ENCODE results near the gene GMDS. TPM values are rescaled to one million over a fixed set of nuclear protein-coding genes. Genes with fewer than 3 reads are reported as not detected.
"Not testable (repeated sequence)": the region's sequence is repeated elsewhere in the genome, so short reads cannot be mapped to it uniquely, and the experiment has no call there.

GMDS gene
- total RNA-seq, 2 experiments from 2014 or later = 31.1 to 35.9 TPM

DNA sequence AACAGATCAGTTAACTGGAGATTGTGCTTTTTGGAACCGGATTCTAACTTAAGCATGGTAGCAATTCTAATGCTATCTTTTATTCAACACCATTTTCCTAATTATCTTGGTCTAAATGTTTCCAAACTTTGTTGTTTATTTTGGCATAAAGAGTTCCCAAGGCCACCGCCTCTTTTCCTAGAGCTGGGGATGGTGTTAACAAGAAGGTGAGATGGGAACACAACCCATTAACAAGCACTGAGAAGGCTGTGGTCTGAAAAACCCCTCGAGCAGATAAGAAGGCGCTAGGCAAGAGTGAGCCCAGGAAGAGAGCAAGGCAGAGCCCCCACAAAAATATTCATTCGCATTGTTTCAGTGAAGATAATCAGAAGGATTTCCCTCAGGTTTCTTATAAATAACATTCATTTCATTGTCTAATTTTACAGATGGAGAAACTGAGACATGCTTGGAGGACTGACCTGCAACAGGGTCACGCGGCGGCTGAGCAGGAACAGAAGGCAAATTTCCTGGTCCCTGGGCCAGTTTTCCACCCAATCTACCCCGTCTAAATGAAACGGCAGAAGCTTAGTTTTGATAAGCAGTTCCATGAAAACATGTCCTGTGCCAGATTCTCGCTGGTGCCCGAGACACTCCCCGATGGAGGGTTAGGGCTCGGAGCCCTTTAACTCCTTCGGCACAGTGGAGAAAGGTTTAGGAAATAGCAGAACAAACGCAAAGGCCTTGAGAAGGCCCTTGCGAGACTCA lies 480.1 kb downstream of the GMDS start:
- H3K4me3 Mint-ChIP-seq = no peak overlapping the region
- no peak overlapping the region for H3K27ac Mint-ChIP-seq
- H3K36me3 Mint-ChIP-seq (ENCODE audit: low read depth) = peaks cover 1% of the 10 kb centered on the region
- POLR2A ChIA-PET = no interaction called here
- DNase-seq = no peak
- H3K9me3 Mint-ChIP-seq = no peaks in the 10 kb centered on the region
- H3K27me3 Mint-ChIP-seq = no peaks in the 10 kb centered on the region
- peaks cover 22% of the 10 kb centered on the region for H3K4me1 Mint-ChIP-seq
- CTCF ChIA-PET = interaction anchor here (0.5 kb wide), 1 partner anchor 117 kb away, joined by 3 read pairs; no protein-coding TSS in a partner anchor

DNA sequence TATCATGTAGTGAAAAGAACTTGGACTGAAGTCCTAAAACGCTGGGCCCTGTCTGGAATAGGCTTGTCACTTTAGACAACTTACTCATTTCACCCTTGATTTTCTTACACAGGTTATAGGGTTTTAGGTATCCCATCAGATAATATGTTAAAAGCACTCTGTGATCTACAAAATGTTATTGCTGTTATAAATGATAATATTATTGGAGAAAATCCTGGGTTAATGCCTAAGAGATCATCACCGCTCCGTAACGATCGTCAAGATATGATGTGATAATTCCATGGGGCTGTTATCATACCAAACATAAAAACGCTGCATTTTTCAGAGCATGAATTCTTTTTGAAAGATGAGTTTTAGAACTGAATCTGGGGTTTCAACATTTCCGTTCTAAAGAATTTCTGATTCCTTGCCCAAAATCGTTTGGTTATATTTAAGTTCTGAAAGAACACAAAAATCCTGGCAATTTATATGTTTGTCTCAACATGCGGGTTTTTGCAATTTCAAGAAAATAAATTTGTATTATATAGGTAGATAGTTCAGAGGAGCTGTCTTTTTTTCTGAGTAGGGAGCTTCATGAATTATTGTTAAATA lies 480.9 kb downstream of the GMDS start:
- H3K36me3 Mint-ChIP-seq (ENCODE audit: low read depth) = no peaks in the 10 kb centered on the region
- ChIA-PET POLR2A (no interaction called here), CTCF (interaction anchor here (0.5 kb wide), 1 partner anchor 116 kb away, joined by 3 read pairs; no protein-coding TSS in a partner anchor)
- no peak overlapping the region for H3K4me3 Mint-ChIP-seq
- H3K9me3 Mint-ChIP-seq = no peaks in the 10 kb centered on the region
- H3K27ac Mint-ChIP-seq = no peak overlapping the region
- H3K27me3 Mint-ChIP-seq = no peaks in the 10 kb centered on the region
- H3K4me1 Mint-ChIP-seq = peaks cover 16% of the 10 kb centered on the region
- no peak for DNase-seq

GRCh38 chr6:1763404-1763803 lies 482.0 kb downstream of the GMDS start:
- Mint-ChIP-seq H3K27me3 (no peaks in the 10 kb centered on the region), H3K27ac (no peak overlapping the region), H3K4me3 (no peak overlapping the region), H3K4me1 (peaks cover 9% of the 10 kb centered on the region), H3K9me3 (no peaks in the 10 kb centered on the region), H3K36me3 (ENCODE audit: low read depth) (no peaks in the 10 kb centered on the region)
- ChIA-PET POLR2A (interaction anchor here (0.6 kb wide), 1 partner anchor 432 kb away, joined by 16 read pairs; no protein-coding TSS in a partner anchor), CTCF (no interaction called here)
- DNase-seq = no peak

DNA sequence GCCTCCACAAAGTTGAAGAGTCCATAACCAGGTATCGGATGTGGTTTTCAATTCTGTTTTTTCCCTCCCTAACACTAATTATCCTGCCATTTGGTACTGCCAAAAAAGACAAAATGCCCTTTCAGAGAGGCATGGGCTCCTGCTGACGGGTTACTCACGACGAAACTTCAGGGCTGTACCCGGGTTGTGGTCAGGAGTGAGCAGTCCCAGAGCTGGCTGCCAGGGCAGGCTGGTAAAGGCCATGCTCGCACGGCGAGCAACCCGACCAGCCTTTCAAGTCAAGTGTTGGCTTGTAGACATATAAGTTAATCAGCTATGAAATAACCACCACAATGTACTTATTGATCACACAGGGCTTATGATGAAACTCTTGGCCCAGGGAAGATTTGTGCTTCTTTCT lies 483.2 kb downstream of the GMDS start:
- Mint-ChIP-seq H3K4me1 (no peaks in the 10 kb centered on the region), H3K36me3 (ENCODE audit: low read depth) (no peaks in the 10 kb centered on the region), H3K27ac (no peak overlapping the region), H3K4me3 (no peak overlapping the region), H3K27me3 (no peaks in the 10 kb centered on the region), H3K9me3 (no peaks in the 10 kb centered on the region)
- POLR2A ChIA-PET = no interaction called here
- DNase-seq = no peak
- CTCF ChIA-PET = no interaction called here

- H3K36me3 Mint-ChIP-seq (ENCODE audit: low read depth) = no peaks in the 10 kb centered on the region
- CTCF ChIA-PET = no interaction called here
- H3K4me1 Mint-ChIP-seq = no peaks in the 10 kb centered on the region
- H3K4me3 Mint-ChIP-seq = no peak overlapping the region
- DNase-seq = no peak
- POLR2A ChIA-PET = no interaction called here
- no peaks in the 10 kb centered on the region for H3K9me3 Mint-ChIP-seq
- H3K27ac Mint-ChIP-seq = no peak overlapping the region
- no peaks in the 10 kb centered on the region for H3K27me3 Mint-ChIP-seq
Measured at GRCh38 chr6:1761477-1761877, 483.9 kb downstream of the GMDS start.

DNA sequence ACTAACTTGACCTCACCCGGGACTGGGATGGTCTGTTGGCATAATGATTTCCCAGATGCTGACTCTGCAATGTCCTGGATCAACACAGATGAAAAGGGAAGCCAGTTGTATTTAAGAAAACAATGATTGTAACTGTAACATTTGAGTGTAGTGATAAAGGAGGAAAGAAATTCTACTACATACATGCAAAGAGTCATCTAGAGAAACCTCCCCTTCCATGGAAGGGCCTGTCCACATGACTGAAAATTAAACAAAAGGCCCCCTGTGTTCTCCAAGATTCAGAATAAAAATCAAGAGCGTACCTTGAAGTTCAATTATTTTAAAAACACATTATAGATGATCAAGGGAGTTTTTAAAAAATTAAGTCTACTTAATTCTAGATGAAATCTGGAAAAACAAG lies 484.5 kb downstream of the GMDS start:
- CTCF ChIA-PET = no interaction called here
- Mint-ChIP-seq H3K9me3 (no peaks in the 10 kb centered on the region), H3K36me3 (ENCODE audit: low read depth) (no peaks in the 10 kb centered on the region), H3K4me1 (no peaks in the 10 kb centered on the region), H3K27ac (no peak overlapping the region), H3K4me3 (no peak overlapping the region), H3K27me3 (no peaks in the 10 kb centered on the region)
- DNase-seq = no peak
- POLR2A ChIA-PET = no interaction called here

GRCh38 chr6:1759870-1760269 lies 485.5 kb downstream of the GMDS start:
- CTCF ChIA-PET = no interaction called here
- Mint-ChIP-seq H3K36me3 (ENCODE audit: low read depth) (no peaks in the 10 kb centered on the region), H3K4me3 (no peak overlapping the region), H3K27me3 (no peaks in the 10 kb centered on the region), H3K4me1 (no peaks in the 10 kb centered on the region), H3K27ac (no peak overlapping the region), H3K9me3 (no peaks in the 10 kb centered on the region)
- POLR2A ChIA-PET = no interaction called here
- DNase-seq = no peak

DNA sequence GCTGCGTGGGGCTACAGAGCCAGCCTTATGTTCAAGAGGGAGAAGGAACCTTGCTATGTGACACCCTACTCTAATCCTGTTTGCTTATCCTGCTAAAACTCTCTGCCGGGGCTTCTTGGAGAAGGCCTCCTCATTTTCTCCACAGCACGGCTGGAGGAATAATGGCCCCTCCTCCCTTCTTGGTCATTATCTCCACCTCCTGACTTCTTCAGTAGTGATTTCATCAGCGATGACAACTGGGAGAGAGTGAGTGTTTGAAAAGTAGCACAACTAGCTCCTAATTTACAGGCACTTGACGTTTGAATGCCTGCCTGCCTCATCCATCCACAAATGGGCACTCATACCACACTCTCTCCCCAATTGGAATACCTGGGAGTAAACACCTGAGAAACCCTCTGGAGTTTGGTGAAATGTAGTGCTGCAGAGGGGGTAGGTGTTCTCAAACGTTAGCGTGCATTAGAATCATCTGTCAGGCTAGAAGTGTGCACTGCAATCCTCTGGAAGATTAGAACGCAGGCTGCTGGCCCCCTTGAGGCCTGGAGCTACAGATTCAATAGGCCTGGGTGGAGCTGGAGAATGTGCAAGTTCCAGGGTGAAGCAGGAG lies 487.2 kb downstream of the GMDS start:
- peaks cover 6% of the 10 kb centered on the region for H3K9me3 Mint-ChIP-seq
- no peak overlapping the region for H3K27ac Mint-ChIP-seq
- ChIA-PET POLR2A (no interaction called here), CTCF (no interaction called here)
- no peak overlapping the region for H3K4me3 Mint-ChIP-seq
- peaks cover 3% of the 10 kb centered on the region for H3K36me3 Mint-ChIP-seq (ENCODE audit: low read depth)
- H3K4me1 Mint-ChIP-seq = no peaks in the 10 kb centered on the region
- H3K27me3 Mint-ChIP-seq = peaks cover 2% of the 10 kb centered on the region
- DNase-seq = no peak

DNA sequence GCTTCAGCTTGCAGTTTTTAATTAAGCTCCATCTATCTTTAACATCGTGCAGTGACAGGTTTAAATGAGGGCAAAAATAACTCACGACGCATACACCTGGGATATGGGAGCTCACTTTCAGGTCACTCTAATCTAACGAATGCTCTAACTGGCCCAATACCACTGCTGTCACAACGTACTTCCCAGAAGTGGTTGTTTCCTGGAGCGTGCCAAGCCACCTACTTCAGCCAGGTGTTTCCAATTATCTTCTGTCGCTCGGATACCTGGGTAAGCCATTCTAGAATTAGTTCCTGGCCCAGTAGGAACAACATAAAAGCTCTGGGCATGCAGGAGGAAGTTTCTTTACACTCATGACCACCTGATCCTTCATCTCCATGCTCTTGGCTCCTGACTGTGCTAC lies 488.3 kb downstream of the GMDS start:
- Mint-ChIP-seq H3K4me3 (no peak overlapping the region), H3K4me1 (no peaks in the 10 kb centered on the region), H3K27me3 (peaks cover 2% of the 10 kb centered on the region), H3K36me3 (ENCODE audit: low read depth) (peaks cover 3% of the 10 kb centered on the region), H3K27ac (no peak overlapping the region), H3K9me3 (peaks cover 11% of the 10 kb centered on the region)
- ChIA-PET POLR2A (no interaction called here), CTCF (interaction anchor here (1.1 kb wide), 1 partner anchor 19 kb away, joined by 3 read pairs; no protein-coding TSS in a partner anchor)
- no peak for DNase-seq

GRCh38 chr6:1756472-1757129 lies 488.8 kb downstream of the GMDS start:
- H3K4me3 Mint-ChIP-seq = no peak overlapping the region
- ChIA-PET POLR2A (no interaction called here), CTCF (interaction anchor here (1.1 kb wide), 1 partner anchor 18 kb away, joined by 3 read pairs; no protein-coding TSS in a partner anchor)
- H3K27me3 Mint-ChIP-seq = peaks cover 2% of the 10 kb centered on the region
- no peaks in the 10 kb centered on the region for H3K4me1 Mint-ChIP-seq
- H3K9me3 Mint-ChIP-seq = peaks cover 14% of the 10 kb centered on the region
- H3K27ac Mint-ChIP-seq = no peak overlapping the region
- DNase-seq = no peak
- peaks cover 5% of the 10 kb centered on the region for H3K36me3 Mint-ChIP-seq (ENCODE audit: low read depth)

GRCh38 chr6:1751063-1751462 lies 494.3 kb downstream of the GMDS start:
- CTCF ChIA-PET; POLR2A ChIA-PET; H3K27ac Mint-ChIP-seq; H3K4me1 Mint-ChIP-seq; H3K27me3 Mint-ChIP-seq; H3K36me3 Mint-ChIP-seq (ENCODE audit: low read depth); H3K4me3 Mint-ChIP-seq; DNase-seq: not testable (repeated sequence)
- peaks cover 15% of the 10 kb centered on the region for H3K9me3 Mint-ChIP-seq

DNA sequence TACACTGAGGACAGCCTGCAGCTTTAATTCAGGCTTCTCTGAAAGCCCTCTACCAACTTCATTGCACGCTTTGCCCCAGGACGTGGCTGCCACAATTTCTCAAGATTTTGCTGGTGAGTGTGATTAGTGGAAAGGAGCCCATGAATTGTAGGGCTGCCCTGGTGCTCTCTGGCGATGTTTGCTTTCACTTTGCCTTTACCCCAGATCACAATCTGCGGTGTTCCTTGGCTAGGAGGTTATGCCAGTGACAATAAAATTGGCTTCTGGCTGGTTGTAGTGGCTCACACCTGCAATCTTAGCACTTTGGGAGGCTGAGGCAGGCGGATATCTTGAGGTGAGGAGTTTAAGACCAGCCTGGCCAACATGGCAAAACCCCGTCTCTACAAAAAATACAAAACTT lies 496.4 kb downstream of the GMDS start:
- H3K4me3 Mint-ChIP-seq = no peak overlapping the region
- no peak for DNase-seq
- H3K27me3 Mint-ChIP-seq = peaks cover 2% of the 10 kb centered on the region
- peaks cover 4% of the 10 kb centered on the region for H3K4me1 Mint-ChIP-seq
- H3K27ac Mint-ChIP-seq = no peak overlapping the region
- peaks cover 15% of the 10 kb centered on the region for H3K9me3 Mint-ChIP-seq
- peaks cover 6% of the 10 kb centered on the region for H3K36me3 Mint-ChIP-seq (ENCODE audit: low read depth)
- ChIA-PET CTCF (no interaction called here), POLR2A (no interaction called here)

DNA sequence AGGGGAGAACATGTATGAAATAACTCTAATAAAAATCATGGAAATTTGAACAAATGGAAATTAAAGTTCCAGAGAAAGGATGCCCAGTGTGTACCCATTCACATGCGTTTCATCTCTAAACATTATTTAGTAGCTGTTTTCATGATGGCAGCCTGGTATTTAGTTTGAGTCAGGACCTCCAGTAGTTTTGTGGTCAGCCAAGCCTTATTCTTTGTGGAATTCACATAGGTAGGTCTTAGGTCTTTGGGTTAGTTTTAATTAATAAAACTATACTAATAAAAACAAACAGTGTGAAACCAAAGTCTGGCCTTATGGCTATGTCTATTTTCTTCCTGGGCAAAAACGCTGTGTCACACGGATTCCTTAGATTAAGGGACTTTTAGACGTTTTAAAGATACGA lies 497.9 kb downstream of the GMDS start:
- no peak for DNase-seq
- POLR2A ChIA-PET = no interaction called here
- CTCF ChIA-PET = interaction anchor here (0.6 kb wide), 1 partner anchor 29 kb away, joined by 4 read pairs; no protein-coding TSS in a partner anchor
- peaks cover 4% of the 10 kb centered on the region for H3K4me1 Mint-ChIP-seq
- H3K27me3 Mint-ChIP-seq = no peaks in the 10 kb centered on the region
- peaks cover 3% of the 10 kb centered on the region for H3K36me3 Mint-ChIP-seq (ENCODE audit: low read depth)
- H3K9me3 Mint-ChIP-seq = peaks cover 4% of the 10 kb centered on the region
- no peak overlapping the region for H3K4me3 Mint-ChIP-seq
- no peak overlapping the region for H3K27ac Mint-ChIP-seq
